Neural progenitor cell (in vitro differentiated cells): ENCODE data around the gene USP36.

ENCODE experiments used
- CTCF ChIP-seq: fragments of 200-600 bp; sonication (generic); IDR thresholded peaks from 2 replicates; pipeline ENCODE4 v1.5.1; 2017; ENCODE audit warnings: antibody characterized with exemption, mild to moderate bottlenecking
- EZH2phosphoT487 ChIP-seq: fragments of 200-600 bp; sonication (generic); IDR thresholded peaks from 2 replicates; pipeline ENCODE4 v1.6.1; 2017; ENCODE audit warnings: antibody characterized with exemption

DNA sequence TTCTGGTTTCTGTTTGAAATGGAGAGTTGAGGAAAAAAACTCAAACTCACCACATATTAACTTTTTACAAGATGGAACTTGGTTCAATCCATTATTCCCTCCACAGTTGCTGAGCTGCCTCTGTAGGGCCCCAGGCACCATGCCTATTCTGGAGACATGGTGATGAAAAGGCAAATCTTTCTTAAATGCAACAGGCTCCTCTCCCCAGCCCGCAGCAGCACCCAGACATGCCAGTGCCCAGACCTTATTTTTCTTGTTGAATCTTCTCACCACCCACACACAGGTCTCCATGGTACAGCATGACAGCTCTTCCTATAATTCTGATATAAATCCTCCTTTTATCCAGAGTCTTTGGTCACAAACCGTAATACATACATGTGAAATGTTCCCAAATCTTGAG is 66.2 kb downstream of the USP36 start:
- TF ChIP-seq CTCF (no peak), EZH2phosphoT487 (no peak)
